Kidney (tissue), 14 donors: ENCODE data around the gene LARGE1. TPM values are rescaled to one million over a fixed set of nuclear protein-coding genes. Genes with fewer than 3 reads are reported as not detected.

Experiments used
- DNase-seq, 5 donors: peaks; one replicate each; pipeline ENCODE4 v3.0.0-alpha.2; 2013 to 2020
- FAIRE-seq: peaks from 2 replicates; lab custom pipeline; 2012; peaks lifted over from hg19 to GRCh38; lab: Jason Lieb, UNC
- H3K27ac ChIP-seq, 2 donors: one replicate each; pipeline ENCODE4 v1.7.0; 2013; ENCODE audit warnings: low read depth in 2 of 2, low read length in 2 of 2, inconsistent platforms in 1 of 2
- H3K27me3 ChIP-seq: one replicate; pipeline ENCODE4 v1.7.1; 2013; ENCODE audit warnings: low read length, inconsistent platforms; ENCODE audit not compliant: control insufficient read depth, insufficient read depth
- H3K36me3 ChIP-seq, 3 donors: one replicate each; pipeline versions ENCODE4 v1.7.0 to v1.7.1; 2013; ENCODE audit warnings: low read length in 3 of 3, control low read depth in 1 of 3, inconsistent platforms in 1 of 3; ENCODE audit not compliant: insufficient read depth in 3 of 3, control insufficient read depth in 2 of 3
- H3K4me1 ChIP-seq, 3 donors: one replicate each; pipeline versions ENCODE4 v1.7.0 to v1.7.1; 2013; ENCODE audit warnings: low read length in 3 of 3, inconsistent platforms in 1 of 3, low read depth in 1 of 3; ENCODE audit not compliant: control insufficient read depth in 2 of 3, insufficient read depth in 2 of 3
- H3K4me3 ChIP-seq, 3 donors: one replicate each; pipeline versions ENCODE4 v1.7.0 to v1.8.1; 2013; ENCODE audit warnings: low read length in 3 of 3, control low read depth in 1 of 3, inconsistent platforms in 1 of 3
- H3K9ac ChIP-seq, 3 donors: one replicate each; pipeline versions ENCODE4 v1.7.0 to v1.7.1; 2013; ENCODE audit warnings: low read length in 3 of 3, control low read depth in 1 of 3, inconsistent platforms in 1 of 3
- H3K9me3 ChIP-seq, 3 donors: one replicate each; pipeline versions ENCODE4 v1.7.0 to v1.7.1; 2013; ENCODE audit warnings: low read length in 3 of 3, control low read depth in 1 of 3, inconsistent platforms in 1 of 3; ENCODE audit not compliant: control insufficient read depth in 2 of 3, insufficient read depth in 1 of 3
- CTCF ChIP-seq: IDR thresholded peaks from 3 replicates; pipeline ENCODE4 v1.5.1; 2012; ENCODE audit warnings: mild to moderate bottlenecking, moderate library complexity, borderline replicate concordance; ENCODE audit not compliant: insufficient read depth; ENCODE audit errors: extremely low read depth
- intact Hi-C: fragments of 100-400 bp; cut with DNase I; formaldehyde crosslinking; loops from one replicate; pipeline ENCODE4 v1.11.1; 2022
- polyA plus RNA-seq: library from polyadenylated mRNA; stranded (reverse); fragments of 350-450 nt; fragmentation: Illumina TruSeq; extraction: RNeasy Lipid Tissue Mini Kit (QIAGEN cat#74804); gene quantifications from one replicate; pipeline ENCODE4 v1.2.3, GENCODE V29; 2014; ENCODE audit warnings: low read depth, low replicate concordance; ENCODE audit not compliant: insufficient read depth
- total RNA-seq: library from RNA; stranded (reverse); fragmentation: NEBNext Ultra II Directional; extraction: Animal tissue kit (Norgen Biotek cat#: 25700); gene quantifications from one replicate; pipeline ENCODE4 v1.2.1, GENCODE V29; 2021
- donor health status: control.
- donor health status: control.
- donor health status: control.
- donor health status: control.
- donor health status: control.
- donor health status: DM: yes; HTN: yes; CAD: no.
- donor health status: Normal renal cell carcinoma (clear cell type).

Gene LARGE1
- total and polyA plus RNA-seq, 2 donors from 2014 or later = 5.0 to 22.9 TPM

GRCh38 chr22:33723915-33724314 lies 196.4 kb downstream of the LARGE1 start:
- no peak overlapping the region for H3K27ac ChIP-seq

DNA sequence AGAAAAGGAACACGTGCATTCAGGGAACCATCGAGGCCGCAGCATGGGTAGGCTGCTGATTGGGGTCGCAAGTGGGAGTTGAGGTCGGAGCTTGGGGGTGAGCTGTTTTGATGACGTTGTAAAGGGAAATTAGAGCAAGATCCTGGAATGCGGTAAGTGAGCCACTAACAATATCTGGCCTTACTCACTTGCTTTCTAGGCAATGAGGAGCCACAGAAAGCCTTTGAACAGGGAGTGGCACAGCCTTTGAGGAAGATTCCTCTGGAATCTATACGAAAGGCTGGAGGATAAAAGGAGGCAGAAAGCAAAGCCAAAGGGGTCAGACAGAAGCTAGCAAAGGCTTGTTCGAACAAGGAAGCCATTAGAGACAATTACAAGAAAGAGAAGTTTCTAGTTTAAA lies 197.5 kb downstream of the LARGE1 start:
- Histone ChIP-seq H3K4me3 (no peak overlapping the region), H3K4me1 (no peaks in the 10 kb centered on the region), H3K9me3 (no peaks in the 10 kb centered on the region), H3K27ac (no peak overlapping the region), H3K9ac (no peak overlapping the region), H3K36me3 (no peaks in the 10 kb centered on the region), H3K27me3 (no peaks in the 10 kb centered on the region)
- DNase-seq (no peak), FAIRE-seq (no peak)
- TF ChIP-seq CTCF = no peak
- intact Hi-C loops = no loop called here

More at GRCh38 chr22:33723915-33724314, 196.4 kb downstream of the LARGE1 start:
- H3K4me3 ChIP-seq = no peak overlapping the region
- H3K9ac ChIP-seq = no peak overlapping the region
- H3K9me3 ChIP-seq = no peaks in the 10 kb centered on the region
- H3K4me1 ChIP-seq = no peaks in the 10 kb centered on the region
- intact Hi-C loops = no loop called here
- DNase-seq = no peak
- no peaks in the 10 kb centered on the region for H3K27me3 ChIP-seq
- no peak for FAIRE-seq
- no peak for TF ChIP-seq CTCF
- H3K36me3 ChIP-seq = no peaks in the 10 kb centered on the region

GRCh38 chr22:33720166-33720878 lies 200.0 kb downstream of the LARGE1 start:
- no peak overlapping the region for H3K27ac ChIP-seq
- FAIRE-seq = no peak
- TF ChIP-seq CTCF = no peak
- no peak for DNase-seq
- no peaks in the 10 kb centered on the region for H3K4me1 ChIP-seq
- intact Hi-C loops = no loop called here
- H3K27me3 ChIP-seq = no peaks in the 10 kb centered on the region
- H3K9me3 ChIP-seq = no peaks in the 10 kb centered on the region
- no peaks in the 10 kb centered on the region for H3K36me3 ChIP-seq
- H3K9ac ChIP-seq = no peak overlapping the region
- H3K4me3 ChIP-seq = no peak overlapping the region
